Mesodermal cell (in vitro differentiated cells): ENCODE measurements around the gene CLASRP.
"Not testable (repeated sequence)": the region's sequence is repeated elsewhere in the genome, so short reads cannot be mapped to it uniquely, and the experiment has no call there.

ENCODE experiments used
- H3K27ac ChIP-seq: 2 replicates; pipeline ENCODE4 v1.7.0; 2013; ENCODE audit warnings: mild to moderate bottlenecking, low read depth, low read length, moderate library complexity; ENCODE audit not compliant: severe bottlenecking
- H3K36me3 ChIP-seq: 2 replicates; pipeline ENCODE4 v1.7.1; 2013; ENCODE audit warnings: mild to moderate bottlenecking, low read length, moderate library complexity; ENCODE audit not compliant: control insufficient read depth, insufficient read depth
- H3K4me1 ChIP-seq: one replicate; pipeline ENCODE4 v1.7.1; 2013; ENCODE audit warnings: mild to moderate bottlenecking, low read length; ENCODE audit not compliant: insufficient read depth, control insufficient read depth, poor library complexity, severe bottlenecking
- H3K4me3 ChIP-seq: 2 replicates; pipeline ENCODE4 v1.7.0; 2013; ENCODE audit warnings: low read length, control low read depth, mild to moderate bottlenecking; ENCODE audit not compliant: insufficient read depth, poor library complexity, severe bottlenecking; ENCODE audit errors: extremely low read depth
- H3K9me3 ChIP-seq: 2 replicates; pipeline ENCODE4 v1.7.1; 2013; ENCODE audit warnings: mild to moderate bottlenecking, low read length, moderate library complexity; ENCODE audit not compliant: control insufficient read depth
- WGBS, 2 experiments: methylation state at CpG; one replicate each; pipeline ENCODE4 v1.1.5; 2013; ENCODE audit warnings: missing lambda C conversion rate in 2 of 2; ENCODE audit not compliant: insufficient coverage in 2 of 2; 5-methylcytosine and 5-hydroxymethylcytosine counted together

Gene CLASRP

DNA sequence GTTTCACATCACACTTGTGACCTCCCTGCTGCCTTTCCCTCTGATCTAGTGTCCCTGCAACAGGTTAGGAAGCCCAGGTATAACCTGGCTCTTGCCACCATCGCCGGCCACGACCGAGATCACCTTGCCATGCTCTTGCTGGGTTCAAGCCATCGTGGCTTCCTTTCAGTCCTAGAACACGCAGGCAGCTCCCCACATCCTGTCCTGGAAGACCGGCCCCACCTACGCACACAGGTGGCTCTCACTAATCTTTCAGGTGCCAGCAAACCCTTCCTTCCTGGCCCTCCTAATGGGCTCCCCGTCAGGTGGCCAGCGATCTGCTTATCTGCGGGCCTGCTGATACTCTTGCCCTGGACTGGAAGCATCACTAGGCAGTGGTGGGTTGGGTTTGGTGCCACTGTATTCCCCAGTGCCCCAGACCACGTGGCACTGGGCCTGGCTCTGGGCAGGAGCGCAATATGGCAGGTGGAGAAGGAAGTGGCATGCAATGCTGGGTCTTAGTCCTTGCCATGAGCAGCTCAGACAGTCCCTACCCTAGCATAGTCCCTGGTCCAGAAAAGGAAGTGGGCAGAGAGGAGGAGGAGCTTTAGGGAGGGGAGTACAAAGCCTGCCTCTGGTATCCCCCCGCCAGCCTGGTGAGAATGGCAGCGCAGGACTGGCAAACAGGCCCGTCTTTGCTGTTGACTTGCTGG, 66.0 kb downstream of the CLASRP start:
- Histone ChIP-seq H3K27ac (no peak overlapping the region), H3K4me3 (no peak overlapping the region), H3K9me3 (no peaks in the 10 kb centered on the region), H3K4me1 (peaks cover 17% of the 10 kb centered on the region), H3K36me3 (peaks cover 5% of the 10 kb centered on the region)
- 89 to 90% methylated on average over 12 to 16 of the region's 16 CpGs for WGBS, 2 experiments

DNA sequence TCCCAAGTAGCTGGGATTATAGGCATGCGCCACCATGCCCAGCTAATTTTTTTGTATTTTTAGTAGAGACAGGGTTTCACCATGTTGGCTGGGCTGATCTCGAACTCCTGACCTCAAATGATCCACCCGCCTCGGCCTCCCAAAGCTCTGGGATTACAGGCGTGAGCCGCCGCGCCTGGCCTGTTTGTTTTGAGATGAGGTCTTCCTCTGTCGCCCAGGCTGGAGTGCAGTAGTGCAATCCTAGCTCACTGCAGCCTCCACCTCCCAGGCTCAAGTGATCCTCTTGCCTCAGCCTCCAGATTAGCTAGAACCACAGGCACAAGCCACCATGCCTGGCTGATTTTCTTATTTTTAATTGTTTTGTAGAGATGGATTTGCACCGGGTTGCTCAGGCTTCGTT, 67.5 kb downstream of the CLASRP start:
- 85 to 100% methylated on average over 6 to 9 of the region's 11 CpGs for WGBS, 2 experiments
- H3K36me3 ChIP-seq, H3K4me1 ChIP-seq: not testable (repeated sequence)

DNA sequence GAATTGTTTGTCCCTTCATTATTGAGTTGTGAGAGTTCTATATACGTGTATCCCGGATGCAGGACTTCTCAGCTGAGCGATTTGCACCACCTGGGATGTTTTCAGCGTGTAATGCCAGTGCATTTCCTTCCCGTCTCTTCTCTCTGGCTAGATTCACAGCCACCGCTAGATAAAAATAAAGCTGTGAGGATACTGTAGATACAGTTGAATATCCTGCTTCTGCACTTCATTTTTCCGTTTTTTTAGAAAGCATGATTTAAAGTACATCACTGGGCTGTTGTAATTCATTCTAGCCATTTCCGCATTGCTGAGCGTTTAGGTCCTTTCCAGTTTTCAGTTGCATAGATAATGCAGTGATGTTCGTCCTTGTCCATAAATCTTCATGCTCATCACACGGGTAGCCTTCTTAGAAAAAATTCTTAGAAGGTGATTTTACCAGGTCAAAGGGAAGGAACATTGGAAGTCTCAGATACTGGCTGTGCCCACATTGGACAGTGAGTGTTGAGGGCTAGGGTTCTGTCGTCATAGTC, 68.8 kb downstream of the CLASRP start:
- no peak overlapping the region for H3K4me3 ChIP-seq
- H3K27ac ChIP-seq: no peak overlapping the region
- no peaks in the 10 kb centered on the region for H3K9me3 ChIP-seq
- H3K4me1 ChIP-seq: peaks cover 6% of the 10 kb centered on the region
- peaks cover 8% of the 10 kb centered on the region for H3K36me3 ChIP-seq
- 92% methylated on average over 10 to 11 of the region's 12 CpGs for WGBS, 2 experiments

More for the DNA sequence above, 67.5 kb downstream of the CLASRP start:
- H3K4me3 ChIP-seq, H3K9me3 ChIP-seq, H3K27ac ChIP-seq: not testable (repeated sequence)

DNA sequence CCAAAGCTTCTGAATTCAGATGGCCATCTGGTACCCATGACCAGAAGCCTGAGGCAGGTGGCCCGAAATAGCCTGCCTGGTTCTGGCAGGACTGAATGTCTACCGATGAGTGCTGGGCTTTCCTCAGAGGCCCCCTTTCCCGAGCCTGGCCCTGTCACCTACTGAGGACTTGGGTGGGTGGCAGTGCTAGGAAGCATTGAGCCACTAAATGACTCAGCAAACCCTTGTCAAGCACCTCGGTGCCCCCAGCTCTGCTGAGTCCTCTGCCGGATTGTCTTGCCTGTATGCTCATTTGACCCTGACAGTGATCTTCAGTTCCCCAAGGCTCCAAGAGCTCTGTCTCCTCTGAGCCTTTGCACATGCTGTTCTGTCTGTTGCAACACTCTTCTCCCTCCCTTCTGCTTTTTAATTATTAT, 72.0 kb downstream of the CLASRP start:
- H3K4me3 ChIP-seq: no peak overlapping the region
- no peaks in the 10 kb centered on the region for H3K4me1 ChIP-seq
- peaks cover 11% of the 10 kb centered on the region for H3K36me3 ChIP-seq
- no peak overlapping the region for H3K27ac ChIP-seq
- no peaks in the 10 kb centered on the region for H3K9me3 ChIP-seq
- WGBS, 2 experiments: 93 to 94% methylated on average over 3 to 5 of the region's 5 CpGs

DNA sequence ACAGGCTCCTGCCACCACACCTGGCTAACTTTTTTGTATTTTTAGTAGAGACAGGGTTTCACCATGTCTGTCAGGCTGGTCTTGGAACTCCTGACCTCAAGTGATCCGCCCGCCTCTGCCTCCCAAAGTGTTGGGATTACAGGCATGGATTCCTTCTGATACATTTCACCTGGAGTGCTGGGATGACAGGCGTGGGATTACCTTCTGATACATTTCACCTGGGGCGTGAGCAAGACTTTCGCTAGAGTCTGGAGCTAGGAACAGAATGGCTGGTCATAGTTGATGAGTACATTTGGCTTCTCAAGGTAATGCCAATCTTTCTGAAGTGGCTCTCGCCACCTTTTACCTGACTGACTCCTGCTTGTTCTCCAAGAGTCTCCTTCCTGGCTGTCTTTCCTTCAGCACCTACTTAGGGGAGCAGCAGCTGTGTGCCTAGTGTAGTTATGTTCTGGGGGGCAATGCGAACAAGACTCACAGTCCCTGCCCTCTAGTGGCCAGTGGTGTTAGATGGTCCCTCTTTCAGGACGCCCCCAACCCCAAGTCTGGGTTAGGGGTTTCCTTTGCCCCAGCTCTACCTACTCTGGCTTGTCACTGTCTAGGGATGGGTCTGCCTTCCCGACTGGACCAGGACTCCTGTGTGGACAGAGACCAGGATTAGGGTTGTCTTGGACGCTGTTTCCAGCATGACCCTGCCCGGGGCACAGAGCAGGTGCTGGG, 73.4 kb downstream of the CLASRP start:
- Histone ChIP-seq H3K36me3 (peaks cover 11% of the 10 kb centered on the region), H3K4me1 (no peaks in the 10 kb centered on the region), H3K4me3 (no peak overlapping the region), H3K27ac (no peak overlapping the region), H3K9me3 (no peaks in the 10 kb centered on the region)
- 92% methylated on average over 10 of the region's 11 CpGs for WGBS, 2 experiments

DNA sequence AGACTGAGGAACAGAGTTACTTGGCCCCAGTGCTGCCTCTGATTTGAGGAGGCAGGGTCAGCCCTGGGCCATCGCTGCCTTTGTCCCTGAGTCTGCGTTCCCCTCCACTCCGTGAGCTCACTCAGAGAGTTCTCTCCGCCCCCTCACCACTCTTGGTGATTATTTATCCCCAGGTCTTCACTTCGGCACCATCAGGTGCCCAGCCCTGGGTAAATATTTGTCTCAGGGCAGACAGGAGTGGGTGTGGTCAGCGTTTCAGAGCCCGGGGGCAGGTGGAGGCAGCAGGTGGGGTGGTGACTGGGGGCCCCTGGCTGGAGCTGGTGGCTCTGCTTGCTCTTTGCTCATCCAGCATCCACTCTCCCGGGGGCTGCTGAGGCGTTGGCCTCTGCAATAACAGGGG, 74.8 kb downstream of the CLASRP start:
- peaks cover 11% of the 10 kb centered on the region for H3K36me3 ChIP-seq
- no peaks in the 10 kb centered on the region for H3K4me1 ChIP-seq
- no peak overlapping the region for H3K27ac ChIP-seq
- 89 to 90% methylated on average over 7 to 8 of the region's 9 CpGs for WGBS, 2 experiments
- H3K4me3 ChIP-seq: no peak overlapping the region
- H3K9me3 ChIP-seq: no peaks in the 10 kb centered on the region

DNA sequence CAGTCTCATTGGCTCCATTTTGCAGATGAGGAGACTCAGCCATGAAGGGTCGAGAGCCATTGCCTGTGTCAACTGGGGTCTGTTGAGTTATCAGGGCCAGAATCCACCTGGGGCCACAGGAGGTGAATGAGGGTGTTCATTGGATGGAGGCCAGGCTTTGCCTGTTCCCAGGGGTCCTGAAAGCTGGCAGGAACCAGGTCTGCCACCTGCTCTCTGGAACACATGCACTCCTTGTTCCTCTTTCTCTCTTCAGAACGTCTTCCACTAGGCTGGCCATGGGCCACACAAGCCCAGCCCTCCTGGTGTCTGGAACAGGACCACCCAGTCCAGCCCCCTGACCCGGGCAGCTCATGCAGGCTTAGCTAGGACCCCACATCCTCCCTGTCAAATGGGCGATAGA, 75.3 kb downstream of the CLASRP start:
- Histone ChIP-seq H3K36me3 (peaks cover 11% of the 10 kb centered on the region), H3K4me1 (no peaks in the 10 kb centered on the region), H3K9me3 (no peaks in the 10 kb centered on the region), H3K4me3 (no peak overlapping the region), H3K27ac (no peak overlapping the region)
- WGBS, 2 experiments: 89 to 96% methylated on average over 3 to 4 of the region's 4 CpGs

DNA sequence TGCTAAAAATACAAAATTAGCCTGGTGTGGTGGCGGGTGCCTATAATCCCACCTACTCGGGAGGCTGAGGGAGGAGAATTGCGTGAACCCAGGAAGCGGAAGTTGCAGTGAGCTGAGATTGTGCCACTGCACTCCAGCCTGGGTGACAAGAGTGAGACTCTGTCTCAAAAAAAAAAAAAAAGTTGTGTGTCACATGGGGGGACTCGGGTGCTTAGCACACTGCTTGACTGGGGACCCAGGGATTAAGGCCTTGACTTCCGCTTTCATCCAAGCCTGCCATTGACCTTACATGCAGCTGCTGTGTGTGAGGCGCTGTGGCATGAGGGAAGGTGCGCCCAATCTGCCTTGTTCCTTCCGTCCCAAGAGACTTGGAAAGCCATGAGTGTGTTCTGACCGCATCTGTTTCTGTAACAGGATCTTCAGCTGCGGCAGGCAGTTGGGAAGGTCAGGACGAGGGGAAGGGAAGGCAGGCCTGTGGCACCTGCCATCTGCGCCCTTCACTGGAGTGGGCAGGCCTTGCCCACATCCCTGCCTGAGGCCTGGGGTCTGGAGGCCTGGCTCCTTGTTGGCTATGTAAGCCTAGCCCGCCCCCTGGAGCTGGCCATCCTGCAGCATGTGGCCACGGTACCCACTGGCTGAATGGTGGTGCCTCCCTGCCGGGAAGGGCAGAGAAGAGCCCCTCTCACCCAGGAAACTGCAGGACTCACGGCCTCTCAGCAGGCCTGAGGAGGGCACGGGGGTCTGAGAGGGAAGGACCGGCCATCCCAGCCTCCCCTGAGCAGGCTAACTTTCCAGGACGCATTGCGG, 77.2 kb downstream of the CLASRP start:
- peaks cover 8% of the 10 kb centered on the region for H3K36me3 ChIP-seq
- H3K9me3 ChIP-seq: no peaks in the 10 kb centered on the region
- no peaks in the 10 kb centered on the region for H3K4me1 ChIP-seq
- no peak overlapping the region for H3K27ac ChIP-seq
- no peak overlapping the region for H3K4me3 ChIP-seq
- 96 to 97% methylated on average over 19 to 20 of the region's 21 CpGs for WGBS, 2 experiments

DNA sequence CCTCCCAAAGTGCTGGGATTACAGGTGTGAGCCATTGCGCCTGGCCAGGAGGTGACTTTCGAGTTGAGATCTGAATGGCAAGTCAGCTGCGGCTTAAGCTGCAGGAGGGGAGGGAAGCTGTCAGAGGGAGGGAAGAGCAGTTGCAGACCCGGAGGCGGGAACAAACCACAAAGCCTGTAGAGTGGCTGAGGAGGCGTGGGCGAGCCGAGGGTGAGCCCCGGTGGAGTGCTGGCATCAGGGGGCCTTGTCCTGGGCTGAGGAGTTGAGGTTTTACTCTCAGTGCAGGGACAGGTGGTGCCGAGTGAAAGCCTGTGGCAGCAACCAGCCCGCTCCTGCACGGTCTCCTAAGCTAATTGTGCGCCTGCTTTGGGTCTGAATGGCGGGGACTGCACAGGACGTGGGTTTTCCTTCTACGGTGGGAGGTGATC, 78.3 kb downstream of the CLASRP start:
- H3K36me3 ChIP-seq: peaks cover 2% of the 10 kb centered on the region
- no peaks in the 10 kb centered on the region for H3K9me3 ChIP-seq
- H3K4me1 ChIP-seq: no peaks in the 10 kb centered on the region
- H3K27ac ChIP-seq: no peak overlapping the region
- no peak overlapping the region for H3K4me3 ChIP-seq
- 75 to 78% methylated on average over 13 to 16 of the region's 16 CpGs for WGBS, 2 experiments

DNA sequence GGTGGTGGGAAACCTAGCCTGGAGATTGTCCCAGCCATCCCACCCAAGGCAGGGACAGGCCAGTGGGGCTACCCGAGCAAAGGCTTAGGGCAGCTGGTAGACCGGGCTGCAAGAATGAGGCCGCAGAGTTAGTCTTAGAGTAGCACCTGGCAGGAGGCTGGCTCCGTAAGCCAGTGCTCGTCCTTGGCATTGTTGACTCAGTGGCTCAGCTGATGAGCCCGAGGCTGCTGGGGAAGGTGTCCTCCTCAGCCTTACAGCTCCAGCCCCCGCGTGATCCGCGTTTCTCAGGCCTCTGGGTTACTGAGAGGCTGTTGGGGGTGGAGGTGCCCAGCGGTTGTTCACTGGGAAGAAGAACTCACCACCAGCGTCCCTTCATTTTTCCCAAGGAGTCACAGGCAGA, 78.8 kb downstream of the CLASRP start:
- WGBS, 2 experiments: 93 to 98% methylated on average over 7 to 12 of the region's 12 CpGs
- H3K27ac ChIP-seq: no peak overlapping the region
- H3K4me3 ChIP-seq: no peak overlapping the region
- peaks cover 2% of the 10 kb centered on the region for H3K36me3 ChIP-seq
- no peaks in the 10 kb centered on the region for H3K4me1 ChIP-seq
- no peaks in the 10 kb centered on the region for H3K9me3 ChIP-seq
